GM12878 (cell line): ENCODE data around the gene STX12. TPM values are rescaled to one million over a fixed set of nuclear protein-coding genes. Genes with fewer than 3 reads are reported as not detected.

ENCODE experiments used
- ATAC-seq: fragments of 200-7000 bp; cut with Tn5 transposase; 3 replicates; pipeline ENCODE4 v1.9.1; 2020; ENCODE audit warnings: mild to moderate bottlenecking, moderate library complexity
- BruUV-seq: library from RNA; stranded (reverse); fragments of 400-500 nt; replicated peaks from 2 replicates; lab custom pipeline; 2021; lab: Mats Ljungman, UMichigan
- CTCF ChIA-PET: fragments of 300-600 bp; sonication (Branson Sonifier 250); formaldehyde crosslinking; extraction: SDS; loops from one replicate; lab custom pipeline; 2021; ENCODE audit warnings: inconsistent platforms; lab: Yijun Ruan, JAX
- POLR2A ChIA-PET: fragments of 350-600 bp; formaldehyde crosslinking; extraction: SDS; loops from one replicate; lab custom pipeline; 2021; ENCODE audit warnings: inconsistent platforms; lab: Charles Lee
- RAD21 ChIA-PET: fragments of 300-600 bp; sonication (Branson Sonifier 250); formaldehyde crosslinking; loops from one replicate; lab custom pipeline; 2023; ENCODE audit warnings: antibody characterized with exemption; ENCODE audit not compliant: unreplicated experiment; lab: Charles Lee
- SMC1A ChIA-PET: fragments of 300-600 bp; sonication (Branson Sonifier 250); formaldehyde crosslinking; loops from one replicate; lab custom pipeline; 2023; ENCODE audit not compliant: unreplicated experiment, uncharacterized antibody; lab: Charles Lee
- DNase-seq: peaks from one replicate; pipeline ENCODE4 v3.0.0-alpha.2; 2011; ENCODE audit warnings: low read depth, low spot score
- FAIRE-seq: peaks from 3 replicates; lab custom pipeline; 2011; peaks lifted over from hg19 to GRCh38; lab: Jason Lieb, UNC
- H2AFZ ChIP-seq: 2 replicates; pipeline ENCODE4 v1.6.0; 2011; ENCODE audit warnings: low read depth, low read length, control low read depth; ENCODE audit not compliant: control insufficient read depth
- H3K27ac ChIP-seq: 2 replicates; pipeline ENCODE4 v1.5.1; 2011; ENCODE audit warnings: control low read depth; ENCODE audit not compliant: control insufficient read depth, insufficient read depth
- H3K27me3 ChIP-seq, 2 experiments: replicated peaks in 1 of 2; 2 replicates each; pipeline versions ENCODE4 v1.6.0 to v1.6.1; 2011; ENCODE audit warnings: low read length in 1 of 2; ENCODE audit not compliant: control insufficient read depth in 2 of 2, insufficient read depth in 2 of 2
- H3K36me3 ChIP-seq, 2 experiments: 2 replicates each; pipeline ENCODE4 v1.5.1; 2011; ENCODE audit warnings: low read length in 1 of 2; ENCODE audit not compliant: control insufficient read depth in 2 of 2, insufficient read depth in 2 of 2
- H3K4me1 ChIP-seq: 2 replicates; pipeline ENCODE4 v1.6.1; 2011; ENCODE audit warnings: mild to moderate bottlenecking, low read length, moderate library complexity, mixed read lengths; ENCODE audit not compliant: control insufficient read depth, insufficient read depth
- H3K4me2 ChIP-seq: 2 replicates; pipeline ENCODE4 v1.6.0; 2011; ENCODE audit warnings: control low read depth; ENCODE audit not compliant: control insufficient read depth, insufficient read depth
- H3K4me3 ChIP-seq: fragments of 200-600 bp; sonication (generic); 2 replicates; pipeline ENCODE4 v1.5.1; 2016
- H3K79me2 ChIP-seq: 2 replicates; pipeline ENCODE4 v1.6.0; 2011; ENCODE audit warnings: low read length; ENCODE audit not compliant: control insufficient read depth, insufficient read depth
- H3K9ac ChIP-seq: 2 replicates; pipeline ENCODE4 v1.8.0; 2011; ENCODE audit warnings: low read length, control low read depth, mixed read lengths; ENCODE audit not compliant: control insufficient read depth, insufficient read depth
- H3K9me3 ChIP-seq: replicated peaks from 3 replicates; pipeline ENCODE4 v1.5.1; 2011; ENCODE audit warnings: mild to moderate bottlenecking, low read length; ENCODE audit not compliant: control insufficient read depth, insufficient read depth
- H4K20me1 ChIP-seq: 2 replicates; pipeline ENCODE4 v1.6.0; 2011; ENCODE audit not compliant: control insufficient read depth, insufficient read depth
- CREB1 ChIP-seq: IDR thresholded peaks from 2 replicates; pipeline ENCODE4 v1.6.1; 2012; ENCODE audit warnings: low read depth, mild to moderate bottlenecking, inconsistent platforms
- CREM ChIP-seq: IDR thresholded peaks from 2 replicates; pipeline ENCODE4 v1.6.1; 2014; ENCODE audit warnings: antibody characterized with exemption, low read depth
- CTCF ChIP-seq, 3 experiments: IDR thresholded peaks in 2 of 3; conservative IDR thresholded peaks in 1 of 3; 2 replicates each; pipeline ENCODE4 v1.5.1; 2011; ENCODE audit warnings: low read depth in 3 of 3, low read length in 3 of 3, mild to moderate bottlenecking in 3 of 3, control low read depth in 2 of 3, moderate library complexity in 2 of 3, inconsistent platforms in 1 of 3, mixed read lengths in 1 of 3; ENCODE audit not compliant: control insufficient read depth in 2 of 3, insufficient read depth in 1 of 3; ENCODE audit errors: extremely low read depth in 1 of 3
- EP300 ChIP-seq, 2 experiments: fragments of 150-350 bp in 1 of 2; IDR thresholded peaks; 2 replicates each; pipeline ENCODE4 v1.6.1; 2011 to 2012; ENCODE audit warnings: low read depth in 2 of 2, low read length in 2 of 2, borderline replicate concordance in 1 of 2, improper control_type of control experiment in 1 of 2, inconsistent platforms in 1 of 2; ENCODE audit not compliant: control insufficient read depth in 1 of 2
- IKZF1 ChIP-seq: fragments of 450-650 bp; conservative IDR thresholded peaks from 2 replicates; pipeline ENCODE4 v1.6.1; 2017; ENCODE audit warnings: antibody characterized with exemption, mild to moderate bottlenecking
- MEF2B ChIP-seq: fragments of 450-650 bp; IDR thresholded peaks from 2 replicates; pipeline ENCODE4 v1.6.1; 2018; ENCODE audit warnings: mild to moderate bottlenecking, moderate library complexity; ENCODE audit not compliant: partially characterized antibody, poor library complexity, severe bottlenecking
- RAD21 ChIP-seq: IDR thresholded peaks from 2 replicates; pipeline ENCODE4 v1.6.1; 2011; ENCODE audit warnings: mild to moderate bottlenecking, low read depth, low read length, moderate library complexity; ENCODE audit not compliant: insufficient read depth
- SIX5 ChIP-seq: IDR thresholded peaks from 2 replicates; pipeline ENCODE4 v1.6.1; 2011; ENCODE audit warnings: mild to moderate bottlenecking, low read depth, low read length, moderate library complexity; ENCODE audit not compliant: severe bottlenecking
- SMARCA5 ChIP-seq: fragments of 450-650 bp; IDR thresholded peaks from 2 replicates; pipeline ENCODE4 v1.6.1; 2017; ENCODE audit warnings: mild to moderate bottlenecking
- ZNF384 ChIP-seq: IDR thresholded peaks from 2 replicates; pipeline ENCODE4 v1.6.1; 2012; ENCODE audit warnings: low read depth, mild to moderate bottlenecking, low read length, improper control_type of control experiment, borderline replicate concordance
- WGBS: methylation state at CpG from one replicate; pipeline ENCODE4 v1.1.6; 2016; ENCODE audit warnings: low lambda C conversion rate; ENCODE audit not compliant: insufficient replicate concordance, insufficient coverage; ENCODE audit errors: missing lambda C conversion rate; 5-methylcytosine and 5-hydroxymethylcytosine counted together
- in situ Hi-C: fragments of 300-500 bp; cut with MboI; formaldehyde crosslinking; loops from 9 replicates; pipeline ENCODE4 v1.14.3; 2018; ENCODE audit warnings: mixed read lengths
- intact Hi-C: fragments of 100-400 bp; cut with micrococcal nuclease; formaldehyde crosslinking; loops from one replicate; pipeline ENCODE4 v1.14.2; 2022; ENCODE audit not compliant: unreplicated experiment
- polyA plus RNA-seq, 11 experiments: library from polyadenylated mRNA; depleted of rRNA in 4 of 11; unstranded in 6 of 11; stranded (reverse) in 5 of 11; fragments of >200 nt; fragmentation: Nextera tagmentation in 4 of 11; fragmentation: Illumina TruSeq in 1 of 11; extraction: Ambion mirVana in 4 of 11; extraction: Trizol in 1 of 11; gene quantifications; 1 replicate in 1 of 11; 2 replicates in 10 of 11; pipeline versions ENCODE4 v1.2.1 to v1.2.3, GENCODE V29; 2011 to 2016; ENCODE audit warnings: inconsistent platforms in 2 of 11, missing spikeins in 2 of 11, low read depth in 1 of 11
- total RNA-seq, 4 experiments: library from RNA; depleted of rRNA in 3 of 4; stranded (reverse); fragments of >200 nt in 3 of 4; fragmentation: Illumina TruSeq in 1 of 4; extraction: Trizol in 1 of 4; gene quantifications; 2 replicates each; pipeline versions ENCODE4 v1.2.1 to v1.2.3, GENCODE V29; 2013 to 2021
- TF ChIP-seq, protein P1 (sequence below): IDR thresholded peaks from 2 replicates; pipeline ENCODE4 v1.6.1; 2011; ENCODE audit warnings: mild to moderate bottlenecking, low read depth, low read length, moderate library complexity; ENCODE audit not compliant: insufficient replicate concordance

Gene STX12
- total and polyA plus RNA-seq, 10 of the 15 experiments (the other 5 are each of a cell fraction or from before 2014, with no cell fraction given), result 20.2 to 35.0 (median 28.1) TPM

GRCh38 chr1:27855085-27855484, 82.1 kb downstream of the STX12 start:
- CTCF ChIA-PET, result interaction anchor here (4.0 kb wide), 1 partner anchor 124 kb away, joined by 50 read pairs; no protein-coding TSS in a partner anchor
- in situ Hi-C loops (no loop called here), intact Hi-C loops (loop anchor here (5.0 kb wide), 1 partner anchor 232 kb away; the partner anchor contains the start of gene EYA3)
- Histone ChIP-seq H2AFZ (no peak overlapping the region), H3K9ac (no peak overlapping the region), H3K36me3 (peaks cover 0 to 3% of the 10 kb centered on the region in 2 experiments), H3K79me2 (no peaks in the 10 kb centered on the region), H3K9me3 (no peaks in the 10 kb centered on the region), H3K4me2 (no peak overlapping the region), H4K20me1 (no peaks in the 10 kb centered on the region), H3K4me1 (peaks cover 4% of the 10 kb centered on the region; the same call in 1 of the 2 replicates), H3K27me3 (no peaks in the 10 kb centered on the region), H3K4me3 (no peak overlapping the region), H3K27ac (no peak overlapping the region)
- ATAC-seq, result no peak
- FAIRE-seq, result no peak
- POLR2A ChIA-PET, result no interaction called here
- SMC1A ChIA-PET, result no interaction called here
- no TSS peak for BruUV-seq
- WGBS, result 47% methylated on average over 6 of the region's 6 CpGs
- DNase-seq, result no peak
- no peak for TF ChIP-seq ZNF384
- no peak for TF ChIP-seq RAD21
- no peak for TF ChIP-seq MEF2B
- RAD21 ChIA-PET, result interaction anchor here (0.7 kb wide), 1 partner anchor 123 kb away, joined by 3 read pairs; no protein-coding TSS in a partner anchor

DNA sequence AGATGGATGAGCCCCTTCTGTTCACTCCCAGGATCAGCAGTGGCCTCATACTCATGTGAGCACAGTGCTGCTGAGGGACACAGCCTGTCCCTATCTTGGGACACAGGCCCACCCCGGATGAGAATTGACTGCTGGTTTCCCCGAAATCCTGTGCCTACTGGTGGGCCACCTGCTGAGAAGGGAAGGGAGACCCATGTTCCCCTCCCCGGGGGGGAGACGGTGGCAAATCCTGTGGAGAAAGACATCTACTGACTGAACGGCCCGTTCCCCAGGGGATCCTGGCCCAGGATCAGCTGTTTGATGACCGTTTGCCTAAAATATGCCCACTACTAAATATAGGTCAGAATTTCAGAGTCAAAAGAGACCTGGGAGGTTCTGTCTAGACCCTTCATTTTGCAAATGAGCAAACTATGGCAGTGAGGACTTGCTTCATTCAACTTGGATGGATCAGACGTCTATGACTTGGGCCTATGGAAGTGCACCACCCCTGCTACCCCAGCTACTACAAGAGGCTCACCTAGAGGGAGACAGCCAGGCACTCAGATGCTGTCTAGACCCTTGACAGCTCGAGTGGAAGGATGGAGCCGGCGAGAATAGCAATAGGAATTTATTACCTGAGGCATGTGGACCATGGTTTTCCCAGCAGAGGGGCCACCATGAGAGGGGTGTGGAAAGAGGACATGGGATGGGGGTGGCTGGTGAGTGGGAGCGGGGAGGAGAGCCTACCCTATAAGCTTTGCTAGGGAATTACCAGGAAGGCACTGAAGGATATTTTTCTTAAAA, 83.7 kb downstream of the STX12 start:
- 54% methylated on average over 12 of the region's 12 CpGs for WGBS
- Histone ChIP-seq H3K9me3 (no peaks in the 10 kb centered on the region), H2AFZ (no peak overlapping the region), H3K36me3 (no peaks in the 10 kb centered on the region; a peak in 1 of 4 replicates), H4K20me1 (no peaks in the 10 kb centered on the region), H3K27me3 (no peaks in the 10 kb centered on the region), H3K4me3 (no peak overlapping the region), H3K4me1 (peaks cover 4% of the 10 kb centered on the region; the same call in 1 of the 2 replicates), H3K79me2 (no peaks in the 10 kb centered on the region), H3K27ac (no peak overlapping the region), H3K9ac (no peak overlapping the region), H3K4me2 (no peak overlapping the region)
- DNase-seq, result no peak
- intact Hi-C loops (loop anchor here (5.0 kb wide), 1 partner anchor 231 kb away; the partner anchor contains the start of gene EYA3), in situ Hi-C loops (no loop called here)
- ChIA-PET RAD21 (interaction anchor here (0.6 to 4.5 kb wide), 18 partner anchors 9 to 520 kb away, joined by 3 to 32 read pairs (median 4); partner anchors contain the start of genes FAM76A and XKR8), POLR2A (interaction anchor here (0.7 kb wide), 1 partner anchor 788 kb away, joined by 7 read pairs; no protein-coding TSS in a partner anchor), SMC1A (interaction anchor here (0.9 to 5.1 kb wide), 9 partner anchors 18 to 357 kb away, joined by 3 to 44 read pairs (median 5); partner anchors contain the start of gene SMPDL3B), CTCF (interaction anchor here (0.9 to 5.0 kb wide), 19 partner anchors 8 to 502 kb away, joined by 3 to 50 read pairs (median 5); no protein-coding TSS in a partner anchor)
- ATAC-seq, result no peak
- BruUV-seq, result no TSS peak
- FAIRE-seq, result no peak
- TF ChIP-seq CREM, result no peak
- TF ChIP-seq CTCF (IDR thresholded peaks at IDR 0.05 in 2 of 3, conservative IDR thresholded peaks at IDR 0.05 in 1 of 3; ENCODE audit: control insufficient read depth in 2 of 3, extremely low read depth in 1 of 3, insufficient read depth in 1 of 3, low read depth in 3 of 3, low read length in 3 of 3), result no peak
- TF ChIP-seq CREB1, result no peak
- no peak for TF ChIP-seq EP300 (IDR thresholded peaks at IDR 0.05; ENCODE audit: borderline replicate concordance in 1 of 2, control insufficient read depth in 1 of 2, low read depth in 2 of 2, low read length in 2 of 2)
- no peak for TF ChIP-seq SMARCA5
- no peak for TF ChIP-seq SIX5
- TF ChIP-seq, protein P1, sequence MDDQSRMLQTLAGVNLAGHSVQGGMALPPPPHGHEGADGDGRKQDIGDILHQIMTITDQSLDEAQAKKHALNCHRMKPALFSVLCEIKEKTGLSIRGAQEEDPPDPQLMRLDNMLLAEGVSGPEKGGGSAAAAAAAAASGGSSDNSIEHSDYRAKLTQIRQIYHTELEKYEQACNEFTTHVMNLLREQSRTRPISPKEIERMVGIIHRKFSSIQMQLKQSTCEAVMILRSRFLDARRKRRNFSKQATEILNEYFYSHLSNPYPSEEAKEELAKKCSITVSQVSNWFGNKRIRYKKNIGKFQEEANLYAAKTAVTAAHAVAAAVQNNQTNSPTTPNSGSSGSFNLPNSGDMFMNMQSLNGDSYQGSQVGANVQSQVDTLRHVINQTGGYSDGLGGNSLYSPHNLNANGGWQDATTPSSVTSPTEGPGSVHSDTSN, result no peak
- TF ChIP-seq IKZF1, result no peak
